B cell (primary cell): ENCODE data around the gene ASCL2. TPM values are rescaled to one million over a fixed set of nuclear protein-coding genes. Genes with fewer than 3 reads are reported as not detected.

ENCODE experiments used
- ATAC-seq: fragments of 200-7000 bp; cut with Tn5 transposase; one replicate; pipeline ENCODE4 v1.10.0; 2021; ENCODE audit warnings: low read depth, mild to moderate bottlenecking, moderate number of reproducible peaks, moderate library complexity
- CTCF ChIA-PET: fragments of 350-600 bp; sonication (Branson Sonifier 250); formaldehyde crosslinking; loops from one replicate; lab custom pipeline; 2021; ENCODE audit warnings: antibody characterized with exemption, inconsistent platforms; lab: Charles Lee
- POLR2A ChIA-PET: fragments of 350-600 bp; sonication (Branson Sonifier 250); formaldehyde crosslinking; loops from one replicate; lab custom pipeline; 2021; ENCODE audit warnings: antibody characterized with exemption; lab: Charles Lee
- DNase-seq: peaks from one replicate; pipeline ENCODE4 v3.0.0; 2013
- H2AFZ ChIP-seq: 2 replicates; pipeline ENCODE4 v1.6.1; 2012; ENCODE audit warnings: mild to moderate bottlenecking, low read depth, low read length; ENCODE audit not compliant: insufficient read depth, poor library complexity, severe bottlenecking
- H3K27ac ChIP-seq, 2 donors: 1 replicate in 1 of 2; 2 replicates in 1 of 2; pipeline ENCODE4 v1.5.1; 2012 to 2013; ENCODE audit warnings: low read length in 2 of 2, mild to moderate bottlenecking in 2 of 2, moderate library complexity in 1 of 2
- H3K27me3 ChIP-seq, 4 experiments: fragments of 200-600 bp in 1 of 4; sonication (generic) in 1 of 4; replicated peaks in 1 of 4; 1 replicate in 2 of 4; 2 replicates in 2 of 4; pipeline versions ENCODE4 v1.6.1 to v1.7.0; 2013 to 2016; ENCODE audit warnings: low read length in 3 of 4, mild to moderate bottlenecking in 2 of 4, mixed read lengths in 1 of 4, moderate library complexity in 1 of 4; ENCODE audit not compliant: insufficient read depth in 4 of 4, control insufficient read depth in 3 of 4; ENCODE audit errors: control extremely low read depth in 1 of 4
- H3K36me3 ChIP-seq, 2 experiments: replicated peaks in 1 of 2; 1 replicate in 1 of 2; 2 replicates in 1 of 2; pipeline versions ENCODE4 v1.6.1 to v1.7.1; 2013; ENCODE audit warnings: low read length in 1 of 2; ENCODE audit not compliant: insufficient read depth in 2 of 2, control insufficient read depth in 1 of 2; ENCODE audit errors: control extremely low read depth in 1 of 2, extremely low read depth in 1 of 2
- H3K4me1 ChIP-seq, 2 donors: fragments of 200-600 bp in 1 of 2; sonication (generic) in 1 of 2; 1 replicate in 1 of 2; 2 replicates in 1 of 2; pipeline versions ENCODE4 v1.5.1 to v1.6.1; 2013 to 2017; ENCODE audit warnings: low read length in 2 of 2; ENCODE audit not compliant: control insufficient read depth in 2 of 2, insufficient read depth in 2 of 2
- H3K4me2 ChIP-seq: replicated peaks from 2 replicates; pipeline ENCODE3; 2012; ENCODE audit warnings: mild to moderate bottlenecking, low read depth, low read length; ENCODE audit not compliant: poor library complexity, severe bottlenecking
- H3K4me3 ChIP-seq, 5 experiments: fragments of 200-600 bp in 1 of 5; sonication (generic) in 1 of 5; 1 replicate in 3 of 5; 2 replicates in 2 of 5; pipeline versions ENCODE4 v1.5.1 to v1.7.0; 2011 to 2016; ENCODE audit warnings: low read length in 4 of 5, mild to moderate bottlenecking in 4 of 5, low read depth in 2 of 5, control low read depth in 1 of 5, moderate library complexity in 1 of 5; ENCODE audit not compliant: insufficient read depth in 1 of 5; ENCODE audit errors: control extremely low read depth in 1 of 5, extremely low read depth in 1 of 5
- H3K79me2 ChIP-seq: fragments of 200-600 bp; sonication (generic); one replicate; pipeline ENCODE4 v1.6.0; 2016; ENCODE audit warnings: low read length; ENCODE audit not compliant: control insufficient read depth, insufficient read depth
- H3K9ac ChIP-seq: fragments of 200-600 bp; sonication (generic); 2 replicates; pipeline ENCODE4 v1.6.1; 2017; ENCODE audit warnings: mild to moderate bottlenecking, low read length, moderate library complexity
- H3K9me3 ChIP-seq, 3 donors: one replicate each; pipeline versions ENCODE4 v1.6.1 to v1.7.1; 2013; ENCODE audit warnings: low read length in 2 of 3; ENCODE audit not compliant: control insufficient read depth in 2 of 3, insufficient read depth in 1 of 3; ENCODE audit errors: control extremely low read depth in 1 of 3
- H4K20me1 ChIP-seq: 2 replicates; pipeline ENCODE4 v1.6.0; 2012; ENCODE audit warnings: mild to moderate bottlenecking, low read length; ENCODE audit not compliant: insufficient read depth, control insufficient read depth, poor library complexity, severe bottlenecking
- H3K27ac Mint-ChIP-seq: one replicate; pipeline ENCODE4 v1.8.0; 2021; ENCODE audit warnings: mixed read lengths
- H3K27me3 Mint-ChIP-seq: one replicate; pipeline ENCODE4 v1.8.0; 2021; ENCODE audit warnings: mixed read lengths
- H3K4me1 Mint-ChIP-seq: one replicate; pipeline ENCODE4 v1.8.0; 2021; ENCODE audit warnings: mixed read lengths
- H3K4me3 Mint-ChIP-seq: one replicate; pipeline ENCODE4 v1.8.0; 2021; ENCODE audit warnings: mixed read lengths
- H3K9me3 Mint-ChIP-seq: one replicate; pipeline ENCODE4 v1.8.0; 2022; ENCODE audit warnings: mixed read lengths; ENCODE audit not compliant: insufficient read depth
- EZH2 ChIP-seq: IDR thresholded peaks from 2 replicates; pipeline ENCODE4 v1.6.1; 2012; ENCODE audit warnings: borderline replicate concordance, low read depth, mild to moderate bottlenecking, moderate library complexity, low read length; ENCODE audit not compliant: insufficient read depth, poor library complexity, severe bottlenecking
- WGBS: methylation state at CpG from one replicate; pipeline ENCODE4 v1.1.5; 2013; ENCODE audit warnings: missing lambda C conversion rate; ENCODE audit not compliant: insufficient coverage; 5-methylcytosine and 5-hydroxymethylcytosine counted together
- intact Hi-C: fragments of 100-400 bp; cut with micrococcal nuclease; formaldehyde crosslinking; loops from one replicate; pipeline ENCODE4 v1.10.0; 2022
- polyA plus RNA-seq: library from polyadenylated mRNA; depleted of rRNA; stranded (reverse); fragments of >200 nt; gene quantifications from 2 replicates; pipeline ENCODE4 v1.2.3, GENCODE V29; 2012
- total RNA-seq, 2 donors: library from RNA; stranded (reverse); fragments of 120-200 nt in 1 of 2; gene quantifications; 1 replicate in 1 of 2; 2 replicates in 1 of 2; pipeline versions ENCODE4 v1.2.3 to v1.2.4, GENCODE V29; 2013 to 2022
- TF ChIP-seq, protein P1 (sequence below): fragments of 200-600 bp; IDR thresholded peaks from one replicate; pipeline ENCODE4 v1.8.0; 2022; ENCODE audit warnings: antibody characterized with exemption, mild to moderate bottlenecking

The ASCL2 gene
- total and polyA plus RNA-seq, 2 donors (not counting 1 experiment from before 2014, with no cell fraction given): 2.1 to 2.2 TPM

- no peak overlapping the region for H3K27ac ChIP-seq
- no peak for ATAC-seq
- no peak overlapping the region for H3K4me3 Mint-ChIP-seq
Observed at GRCh38 chr11:2307501-2308331, 37.3 kb upstream of the ASCL2 start.

More at GRCh38 chr11:2307501-2308331, 37.3 kb upstream of the ASCL2 start:
- no peak overlapping the region for H3K4me2 ChIP-seq
- ChIA-PET POLR2A (no interaction called here), CTCF (interaction anchor here (3.3 to 15.0 kb wide), 5 partner anchors 78 to 224 kb away, joined by 14 to 583 read pairs (median 59); partner anchors contain the start of gene TSSC4)
- intact Hi-C loops: no loop called here
- H3K36me3 ChIP-seq: no peaks in the 10 kb centered on the region
- H3K4me1 Mint-ChIP-seq: peaks cover 30% of the 10 kb centered on the region
- 95% methylated on average over 19 of the region's 23 CpGs for WGBS
- H3K79me2 ChIP-seq: peaks cover 26% of the 10 kb centered on the region
- no peaks in the 10 kb centered on the region for H3K27me3 ChIP-seq
- no peak overlapping the region for H3K4me3 ChIP-seq
- TF ChIP-seq, protein P1, sequence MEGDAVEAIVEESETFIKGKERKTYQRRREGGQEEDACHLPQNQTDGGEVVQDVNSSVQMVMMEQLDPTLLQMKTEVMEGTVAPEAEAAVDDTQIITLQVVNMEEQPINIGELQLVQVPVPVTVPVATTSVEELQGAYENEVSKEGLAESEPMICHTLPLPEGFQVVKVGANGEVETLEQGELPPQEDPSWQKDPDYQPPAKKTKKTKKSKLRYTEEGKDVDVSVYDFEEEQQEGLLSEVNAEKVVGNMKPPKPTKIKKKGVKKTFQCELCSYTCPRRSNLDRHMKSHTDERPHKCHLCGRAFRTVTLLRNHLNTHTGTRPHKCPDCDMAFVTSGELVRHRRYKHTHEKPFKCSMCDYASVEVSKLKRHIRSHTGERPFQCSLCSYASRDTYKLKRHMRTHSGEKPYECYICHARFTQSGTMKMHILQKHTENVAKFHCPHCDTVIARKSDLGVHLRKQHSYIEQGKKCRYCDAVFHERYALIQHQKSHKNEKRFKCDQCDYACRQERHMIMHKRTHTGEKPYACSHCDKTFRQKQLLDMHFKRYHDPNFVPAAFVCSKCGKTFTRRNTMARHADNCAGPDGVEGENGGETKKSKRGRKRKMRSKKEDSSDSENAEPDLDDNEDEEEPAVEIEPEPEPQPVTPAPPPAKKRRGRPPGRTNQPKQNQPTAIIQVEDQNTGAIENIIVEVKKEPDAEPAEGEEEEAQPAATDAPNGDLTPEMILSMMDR: no peak
- TF ChIP-seq EZH2: no peak
- no peak overlapping the region for H2AFZ ChIP-seq
- no peak overlapping the region for H3K27ac Mint-ChIP-seq
- no peaks in the 10 kb centered on the region for H3K9me3 ChIP-seq
- no peak overlapping the region for H3K9ac ChIP-seq
- H3K4me1 ChIP-seq: peaks cover 36 to 38% of the 10 kb centered on the region in 2 donors
- H4K20me1 ChIP-seq: no peaks in the 10 kb centered on the region
- no peaks in the 10 kb centered on the region for H3K27me3 Mint-ChIP-seq
- H3K9me3 Mint-ChIP-seq: no peaks in the 10 kb centered on the region
- no peak for DNase-seq
